Measurements from ENCODE around the gene CRY2. TPM values are rescaled to one million over a fixed set of nuclear protein-coding genes. Genes with fewer than 3 reads are reported as not detected.
A peak's percentile ranks its signal among the peaks of the same experiment; 100 is the strongest.

CRY2 gene
- total RNA-seq, 1 donor from 2014 or later, result 11.6 TPM

GRCh38 chr11:45879803-45880686, 32.8 kb downstream of the CRY2 start:
- no peak for DNase-seq

- no peak for DNase-seq
Observed at GRCh38 chr11:45880772-45881570, 33.7 kb downstream of the CRY2 start.

DNA sequence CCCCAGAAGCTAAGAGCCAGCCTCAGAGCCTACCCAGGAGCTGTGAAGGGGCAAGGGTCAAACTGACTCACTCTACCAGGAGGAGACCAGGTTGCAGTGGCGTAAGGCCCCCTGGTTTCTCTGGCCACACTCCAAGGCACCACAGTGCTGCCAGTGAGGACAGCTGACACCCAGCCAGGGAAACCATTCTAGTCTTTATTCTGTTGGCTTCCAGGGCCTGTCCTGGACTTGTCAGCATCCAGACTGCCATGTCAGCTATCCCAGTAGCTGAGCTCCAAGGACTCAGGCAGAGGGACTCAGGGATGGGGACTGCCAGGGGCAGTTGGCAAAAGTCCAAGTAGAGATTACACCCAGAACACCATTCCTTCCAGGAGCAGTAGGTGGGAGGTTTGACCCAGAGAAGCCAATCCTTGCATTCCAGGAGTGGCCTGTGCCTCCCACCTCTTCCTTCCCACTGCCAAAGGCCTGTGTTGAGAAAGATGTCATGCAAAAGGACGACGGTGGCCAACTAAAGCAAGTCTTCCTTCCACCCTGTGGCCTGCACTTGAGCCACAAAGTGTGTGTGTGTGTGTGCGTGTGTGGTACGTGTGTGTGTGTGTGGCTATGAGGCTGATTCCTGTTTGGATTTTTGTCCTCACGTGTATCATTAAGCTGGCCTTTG, 34.6 kb downstream of the CRY2 start:
- no peak for DNase-seq

DNA sequence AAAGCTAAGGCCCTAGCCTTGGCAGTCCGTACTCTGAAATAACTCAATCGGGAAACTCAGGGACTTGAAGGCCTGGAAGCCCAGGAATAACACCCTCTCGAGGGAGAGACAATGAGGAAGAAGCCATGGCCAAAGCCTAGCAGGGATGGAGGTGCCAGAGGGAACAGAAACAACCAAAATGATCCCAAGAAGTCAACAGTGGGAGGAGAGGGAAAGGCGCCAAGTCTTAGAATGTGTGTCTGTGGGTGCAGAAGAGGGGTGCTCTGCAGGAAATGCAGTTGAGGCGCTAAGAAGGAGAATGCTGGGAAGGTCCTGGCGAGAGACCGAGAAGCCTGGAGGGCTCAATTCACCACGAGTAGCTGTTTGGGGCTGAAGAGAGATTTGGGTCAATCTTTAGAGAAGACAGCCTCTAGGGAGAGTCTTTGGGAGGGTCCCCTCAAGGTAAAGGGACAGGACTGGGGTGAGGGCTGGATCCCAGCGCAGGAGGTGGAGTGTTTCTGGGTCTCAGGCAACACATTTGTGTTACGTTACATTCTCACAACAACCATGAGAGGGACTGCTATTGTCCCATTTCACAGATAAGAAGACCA, 37.4 kb downstream of the CRY2 start:
- DNase-seq, result no peak

- peak; percentile 57 for DNase-seq
Observed at GRCh38 chr11:45885274-45885920, 38.1 kb downstream of the CRY2 start, which contains the start of gene MAPK8IP1. Gene MAPK8IP1 (plus strand): TSS chr11:45885651. CDS start chr11:45885821, 170 bp downstream.

DNA sequence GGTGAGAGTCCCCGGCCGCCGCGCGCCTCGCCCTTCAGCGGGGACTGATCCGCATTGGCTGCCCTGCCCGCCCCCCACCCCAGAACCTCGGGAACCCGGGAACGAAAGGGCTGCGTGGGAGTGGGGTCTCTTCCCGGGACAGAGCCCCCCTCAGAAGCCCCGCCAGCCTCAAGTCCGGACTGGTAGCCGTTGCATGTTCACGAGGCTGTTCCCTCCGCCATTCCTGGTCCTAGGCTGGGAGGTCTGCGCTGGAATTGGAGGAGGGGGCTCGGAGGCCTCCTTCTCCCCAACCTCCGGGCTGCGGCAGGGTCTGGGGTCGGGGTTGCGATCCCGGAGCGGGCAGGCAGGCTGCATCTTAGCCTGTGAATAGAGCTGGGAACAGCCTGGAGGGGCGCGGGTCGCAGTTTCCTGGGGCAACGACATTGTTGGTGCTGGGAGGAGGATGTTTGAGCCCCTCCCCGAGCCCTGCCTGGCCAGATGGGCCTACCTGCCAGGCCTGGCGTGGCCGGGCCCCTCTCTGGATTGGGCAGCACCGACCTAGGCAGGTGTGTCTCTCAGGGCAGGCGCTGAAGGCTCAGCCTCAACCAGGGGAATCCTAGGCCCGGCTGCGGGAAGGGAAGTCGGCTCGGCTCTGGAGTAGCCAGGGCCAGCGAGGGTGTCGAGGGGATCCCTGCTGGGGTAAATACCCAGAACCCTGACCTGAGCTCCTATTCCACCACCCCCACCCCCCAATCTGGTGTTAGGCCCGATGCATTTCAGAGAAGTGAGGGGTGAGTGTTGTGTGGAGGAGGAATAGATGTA, 38.8 kb downstream of the CRY2 start:
- no peak for DNase-seq

- DNase-seq, result no peak
Observed at GRCh38 chr11:45886816-45887520, 39.7 kb downstream of the CRY2 start.

- no peak for DNase-seq
Observed at GRCh38 chr11:45887587-45887986, 40.3 kb downstream of the CRY2 start.

DNA sequence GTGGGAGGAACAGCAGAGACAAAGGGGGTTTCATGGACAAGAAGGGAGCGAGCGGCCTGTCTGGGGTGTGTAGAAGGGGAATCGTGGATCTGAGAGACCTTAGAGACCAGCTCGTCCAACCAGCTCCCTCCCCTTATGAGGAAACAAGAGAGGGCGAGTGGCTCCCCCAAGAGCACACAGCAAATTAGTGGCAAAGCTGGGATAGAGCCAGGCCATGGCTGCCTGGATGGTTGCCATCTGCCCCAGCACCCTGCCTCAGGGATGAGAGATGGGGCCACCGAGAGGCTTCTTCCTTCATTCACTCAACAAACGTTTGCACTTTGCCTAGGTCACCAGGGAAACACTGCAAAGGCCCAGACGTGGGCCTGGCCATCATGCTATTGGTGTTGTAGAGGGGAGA, 42.3 kb downstream of the CRY2 start:
- no peak for DNase-seq

DNA sequence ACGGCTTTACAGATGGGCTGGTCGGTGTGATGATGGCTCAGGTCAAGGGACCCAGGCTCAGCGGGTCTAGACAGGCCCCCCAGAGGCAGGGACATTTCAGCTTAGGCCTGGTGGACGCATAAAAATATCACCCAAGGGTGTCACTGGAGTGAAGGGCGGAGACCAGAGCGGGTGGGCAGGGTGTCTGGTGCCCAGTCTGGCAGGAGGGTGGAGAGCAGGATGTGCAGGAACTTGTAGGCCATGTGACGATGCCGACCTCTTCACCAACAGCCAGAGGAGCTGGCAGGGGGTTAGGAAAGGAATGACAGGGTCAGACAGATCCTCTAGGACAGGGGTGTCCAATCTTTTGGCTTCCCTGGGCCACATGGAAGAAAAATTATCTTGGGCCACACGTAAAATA, 42.7 kb downstream of the CRY2 start:
- DNase-seq, result no peak

GRCh38 chr11:45890886-45891550, 43.7 kb downstream of the CRY2 start:
- DNase-seq, result no peak

DNA sequence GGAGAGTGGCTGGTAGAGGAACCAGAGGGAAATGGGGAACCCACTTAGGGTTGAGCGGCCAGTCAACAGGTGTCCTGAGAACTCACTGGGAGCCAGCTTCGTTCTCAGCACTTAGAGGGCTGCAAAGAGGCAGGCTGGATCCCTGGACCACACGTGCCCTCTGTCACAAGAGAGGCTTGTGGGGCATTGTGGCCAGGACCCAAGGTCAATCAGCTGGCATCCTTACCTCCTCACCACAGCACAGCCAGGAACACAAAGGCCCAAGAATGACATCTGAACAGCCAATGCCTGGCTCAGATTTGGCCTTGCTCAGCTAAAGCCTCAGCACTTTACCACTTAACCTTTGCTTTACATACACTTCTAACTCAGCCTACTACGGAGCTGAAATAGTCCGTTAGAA, 45.6 kb downstream of the CRY2 start:
- no peak for DNase-seq

DNA sequence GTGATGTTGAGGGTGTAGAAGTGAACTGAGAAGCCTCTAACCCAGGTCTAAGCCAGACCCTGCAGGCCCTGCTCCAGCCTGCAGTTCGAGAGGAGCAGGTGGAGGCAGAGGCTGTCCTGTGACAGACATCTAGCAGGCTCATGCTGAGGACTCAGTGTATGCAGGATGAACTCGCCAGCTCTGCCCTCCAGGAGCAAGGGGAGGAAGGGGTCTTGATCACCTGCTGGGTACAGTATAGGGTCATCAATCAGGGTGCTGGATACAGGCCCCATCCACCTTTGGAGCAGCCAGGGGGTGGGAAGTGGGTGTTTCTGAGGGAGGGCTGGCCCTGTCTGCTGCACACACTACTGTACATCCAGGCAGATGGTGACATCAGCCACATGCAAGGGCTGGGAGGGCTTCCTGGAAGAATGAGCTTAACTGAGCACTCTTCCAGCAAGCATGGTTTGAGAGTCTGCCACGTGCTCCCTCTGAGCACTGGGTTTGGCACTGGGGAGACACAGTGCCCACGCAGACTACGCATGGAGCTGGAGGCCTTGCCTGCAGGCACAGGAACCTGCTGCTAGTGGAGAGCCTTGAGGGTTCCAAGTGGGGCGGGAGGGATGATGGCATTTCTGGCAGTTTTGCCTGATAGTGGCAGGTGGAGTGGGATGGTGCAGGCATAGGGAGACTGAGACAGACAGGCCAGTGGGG, 47.4 kb downstream of the CRY2 start:
- DNase-seq, result no peak

GRCh38 chr11:45895553-45896259, 48.4 kb downstream of the CRY2 start:
- no peak for DNase-seq

GRCh38 chr11:45896422-45896984, 49.2 kb downstream of the CRY2 start:
- no peak for DNase-seq

DNA sequence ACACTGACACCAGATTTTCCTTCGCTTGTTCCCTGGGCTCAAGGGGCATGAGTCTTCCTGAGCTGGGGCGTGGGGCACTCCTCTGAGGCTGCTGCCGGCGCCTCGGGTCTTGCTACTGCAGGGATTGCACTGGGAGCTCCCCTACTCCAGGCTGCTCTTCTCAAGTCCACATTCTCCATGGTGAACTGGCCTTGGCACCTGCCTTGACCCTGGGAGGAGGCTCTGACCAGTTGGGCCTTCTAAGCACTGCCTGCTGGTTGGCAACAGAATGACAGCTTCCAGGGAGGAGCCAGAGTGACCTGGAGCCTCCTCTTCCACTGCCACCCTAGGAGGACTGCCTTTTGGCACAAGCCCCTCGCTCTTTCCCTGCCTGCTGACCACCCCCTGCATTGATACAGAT, 50.3 kb downstream of the CRY2 start:
- no peak for DNase-seq

- no peak for DNase-seq
Observed at GRCh38 chr11:45899086-45899447, 51.8 kb downstream of the CRY2 start.

GRCh38 chr11:45899448-45900174, 52.3 kb downstream of the CRY2 start:
- peak; percentile 78 for DNase-seq
